Body of pancreas (tissue), 4 donors: Measurements from ENCODE around the gene SEMA3A. TPM values are rescaled to one million over a fixed set of nuclear protein-coding genes. Genes with fewer than 3 reads are reported as not detected.

Source experiments
- ATAC-seq: fragments of 150-250 bp; one replicate; pipeline ENCODE4 v1.9.1; 2016
- DNase-seq, 4 donors: peaks; one replicate each; pipeline ENCODE4 v3.0.0-alpha.2; 2019
- H3K27ac ChIP-seq, 4 donors: fragments of 200-600 bp; sonication (generic); 1 replicate in 3 of 4; 2 replicates in 1 of 4; pipeline versions ENCODE4 v1.5.1 to v1.6.1; 2016 to 2019; ENCODE audit warnings: mild to moderate bottlenecking in 1 of 4, mixed read lengths in 1 of 4, moderate library complexity in 1 of 4
- H3K27me3 ChIP-seq, 2 donors: fragments of 200-600 bp; sonication (generic); one replicate each; pipeline ENCODE4 v1.6.0; 2016; ENCODE audit warnings: mild to moderate bottlenecking in 1 of 2
- H3K36me3 ChIP-seq, 2 donors: fragments of 200-600 bp; sonication (generic); replicated peaks in 1 of 2; 2 replicates each; pipeline ENCODE4 v1.5.1; 2016; ENCODE audit warnings: low read depth in 2 of 2; ENCODE audit not compliant: insufficient read depth in 1 of 2
- H3K4me1 ChIP-seq: fragments of 200-600 bp; sonication (generic); one replicate; pipeline ENCODE4 v1.6.0; 2016
- H3K4me3 ChIP-seq, 2 donors: fragments of 200-600 bp; sonication (generic); 1 replicate in 1 of 2; 2 replicates in 1 of 2; pipeline ENCODE4 v1.5.1; 2016 to 2019
- H3K9me3 ChIP-seq, 3 donors: fragments of 200-600 bp; sonication (generic); 1 replicate in 2 of 3; 2 replicates in 1 of 3; pipeline ENCODE4 v1.5.1; 2016
- CTCF ChIP-seq, 7 experiments: fragments of 450-650 bp in 4 of 7; fragments of 200-600 bp in 3 of 7; sonication (generic) in 3 of 7; IDR thresholded peaks; one replicate each; pipeline ENCODE4 v1.5.1; 2016 to 2019; ENCODE audit warnings: antibody characterized with exemption in 7 of 7
- POLR2A ChIP-seq, 3 donors: fragments of 450-650 bp; IDR thresholded peaks; one replicate each; pipeline ENCODE4 v1.6.1; 2016; ENCODE audit warnings: antibody characterized with exemption in 3 of 3, mild to moderate bottlenecking in 2 of 3
- WGBS, 2 donors: methylation state at CpG; one replicate each; pipeline ENCODE4 v1.1.5; 2017; 5-methylcytosine and 5-hydroxymethylcytosine counted together
- intact Hi-C: fragments of 100-400 bp; cut with DNase I; formaldehyde crosslinking; loops from one replicate; pipeline ENCODE4 v1.15.1; 2023
- total RNA-seq, 2 donors: library from RNA; depleted of rRNA; stranded (reverse); fragments of >200 nt; gene quantifications; one replicate each; pipeline ENCODE4 v1.1.0, GENCODE V29; 2016

The SEMA3A gene
- total RNA-seq, 2 donors from 2014 or later = 0.33 to 2.6 TPM

GRCh38 chr7:83921271-83921940, 273.2 kb downstream of the SEMA3A start:
- Histone ChIP-seq H3K4me3 (no peak overlapping the region), H3K4me1 (no peaks in the 10 kb centered on the region), H3K36me3 (no peaks in the 10 kb centered on the region), H3K27ac (no peak overlapping the region), H3K9me3 (no peaks in the 10 kb centered on the region), H3K27me3 (no peaks in the 10 kb centered on the region)
- intact Hi-C loops = no loop called here
- WGBS, 2 donors = 48 to 55% methylated on average over 1 of the region's 1 CpG
- no peak for ATAC-seq
- no peak for DNase-seq
- TF ChIP-seq POLR2A (IDR thresholded peaks at IDR 0.05) = no peak
- no peak for TF ChIP-seq CTCF (IDR thresholded peaks at IDR 0.05)

GRCh38 chr7:83918142-83918541, 276.4 kb downstream of the SEMA3A start:
- Histone ChIP-seq H3K4me1 (no peaks in the 10 kb centered on the region), H3K9me3 (no peaks in the 10 kb centered on the region), H3K27me3 (no peaks in the 10 kb centered on the region), H3K27ac (no peak overlapping the region), H3K36me3 (no peaks in the 10 kb centered on the region), H3K4me3 (no peak overlapping the region)
- ATAC-seq (no peak), DNase-seq (no peak)
- WGBS, 2 donors = 37 to 48% methylated on average over 1 of the region's 1 CpG
- no peak for TF ChIP-seq POLR2A (IDR thresholded peaks at IDR 0.05)
- no peak for TF ChIP-seq CTCF (IDR thresholded peaks at IDR 0.05)
- intact Hi-C loops = no loop called here

GRCh38 chr7:83913174-83913573, 281.4 kb downstream of the SEMA3A start:
- no peaks in the 10 kb centered on the region for H3K9me3 ChIP-seq
- TF ChIP-seq POLR2A (IDR thresholded peaks at IDR 0.05) (no peak), CTCF (IDR thresholded peaks at IDR 0.05) (no peak)
- no peak overlapping the region for H3K4me3 ChIP-seq
- H3K4me1 ChIP-seq = no peaks in the 10 kb centered on the region
- intact Hi-C loops = no loop called here
- no peaks in the 10 kb centered on the region for H3K36me3 ChIP-seq
- ATAC-seq = no peak
- DNase-seq = no peak
- no peaks in the 10 kb centered on the region for H3K27me3 ChIP-seq
- no peak overlapping the region for H3K27ac ChIP-seq

GRCh38 chr7:83908526-83908925, 286.1 kb downstream of the SEMA3A start:
- 63 to 72% methylated on average over 2 of the region's 2 CpGs for WGBS, 2 donors
- Histone ChIP-seq H3K27ac (no peak overlapping the region), H3K27me3 (no peaks in the 10 kb centered on the region), H3K36me3 (no peaks in the 10 kb centered on the region), H3K9me3 (no peaks in the 10 kb centered on the region), H3K4me3 (no peak overlapping the region), H3K4me1 (no peaks in the 10 kb centered on the region)
- no peak for TF ChIP-seq CTCF (IDR thresholded peaks at IDR 0.05)
- no peak for TF ChIP-seq POLR2A (IDR thresholded peaks at IDR 0.05)
- no peak for DNase-seq
- no peak for ATAC-seq
- intact Hi-C loops = no loop called here
